Panc1 (cell line): ENCODE data around the gene TOX3.

ENCODE experiments used
- CTCF ChIP-seq: fragments of 450-650 bp; IDR thresholded peaks from 2 replicates; pipeline ENCODE4 v1.5.1; 2017; ENCODE audit warnings: mild to moderate bottlenecking
- POLR2AphosphoS5 ChIP-seq: IDR thresholded peaks from 2 replicates; pipeline ENCODE4 v1.6.1; 2012; ENCODE audit warnings: mild to moderate bottlenecking, low read depth, low read length, moderate library complexity
- REST ChIP-seq, 2 experiments: IDR thresholded peaks; 2 replicates each; pipeline ENCODE4 v1.6.1; 2011 to 2012; ENCODE audit warnings: low read depth in 2 of 2, control low read depth in 1 of 2, low read length in 1 of 2, mild to moderate bottlenecking in 1 of 2, moderate library complexity in 1 of 2; ENCODE audit not compliant: insufficient read depth in 1 of 2
- SIN3A ChIP-seq: IDR thresholded peaks from 2 replicates; pipeline ENCODE4 v1.6.1; 2012; ENCODE audit warnings: low read depth, mild to moderate bottlenecking, low read length, moderate library complexity, borderline replicate concordance; ENCODE audit not compliant: insufficient read depth
- TCF7L2 ChIP-seq: IDR thresholded peaks from 2 replicates; pipeline ENCODE4 v1.6.1; 2011; ENCODE audit warnings: mild to moderate bottlenecking, low read depth, low read length, inconsistent platforms

- no peak for TF ChIP-seq CTCF
- TF ChIP-seq POLR2AphosphoS5 = no peak
- TF ChIP-seq SIN3A = no peak
- no peak for TF ChIP-seq REST (IDR thresholded peaks at IDR 0.05; ENCODE audit: insufficient read depth in 1 of 2, low read depth in 2 of 2, low read length in 1 of 2)
- TF ChIP-seq TCF7L2 = no peak
Measured at GRCh38 chr16:52411011-52411410, 135.9 kb downstream of the TOX3 start.
